GM10847 (cell line): ENCODE data around the gene DGKI.

Experiments used
- POLR2A ChIP-seq: IDR thresholded peaks from 2 replicates; pipeline ENCODE4 v1.6.1; 2011; ENCODE audit not compliant: insufficient read length; ENCODE audit errors: extremely low read depth

DGKI gene

GRCh38 chr7:137753067-137753466 is 93.7 kb downstream of the DGKI start:
- TF ChIP-seq POLR2A, result no peak

DNA sequence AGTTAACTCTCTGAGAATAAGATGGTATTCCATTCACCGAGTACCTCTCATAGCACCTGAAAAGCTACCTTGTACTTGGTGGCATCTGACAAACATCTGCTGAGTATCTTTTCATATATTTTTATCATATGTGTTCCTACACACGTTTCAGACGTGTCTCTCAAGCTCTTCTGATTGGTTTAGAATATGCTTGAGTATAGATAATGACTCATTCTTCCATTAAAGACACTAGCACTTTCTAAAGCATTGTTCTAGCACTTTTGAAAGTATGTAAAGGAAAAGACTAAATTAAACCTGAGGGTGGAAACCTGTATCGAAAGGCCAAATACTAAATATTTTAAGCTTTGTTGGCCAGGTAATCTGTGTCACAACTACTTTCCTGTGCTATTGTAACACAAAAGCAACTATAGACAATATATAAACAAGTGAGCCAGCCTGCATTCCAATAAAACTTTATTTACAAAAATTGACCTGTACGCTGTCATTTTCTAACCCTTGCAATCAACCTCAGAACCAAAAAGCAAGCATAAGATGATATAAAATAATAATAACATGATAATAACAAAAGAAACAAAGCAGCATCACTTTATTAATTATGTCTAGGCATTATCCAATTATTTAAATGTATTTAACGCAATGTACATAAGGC is 95.3 kb downstream of the DGKI start:
- no peak for TF ChIP-seq POLR2A

DNA sequence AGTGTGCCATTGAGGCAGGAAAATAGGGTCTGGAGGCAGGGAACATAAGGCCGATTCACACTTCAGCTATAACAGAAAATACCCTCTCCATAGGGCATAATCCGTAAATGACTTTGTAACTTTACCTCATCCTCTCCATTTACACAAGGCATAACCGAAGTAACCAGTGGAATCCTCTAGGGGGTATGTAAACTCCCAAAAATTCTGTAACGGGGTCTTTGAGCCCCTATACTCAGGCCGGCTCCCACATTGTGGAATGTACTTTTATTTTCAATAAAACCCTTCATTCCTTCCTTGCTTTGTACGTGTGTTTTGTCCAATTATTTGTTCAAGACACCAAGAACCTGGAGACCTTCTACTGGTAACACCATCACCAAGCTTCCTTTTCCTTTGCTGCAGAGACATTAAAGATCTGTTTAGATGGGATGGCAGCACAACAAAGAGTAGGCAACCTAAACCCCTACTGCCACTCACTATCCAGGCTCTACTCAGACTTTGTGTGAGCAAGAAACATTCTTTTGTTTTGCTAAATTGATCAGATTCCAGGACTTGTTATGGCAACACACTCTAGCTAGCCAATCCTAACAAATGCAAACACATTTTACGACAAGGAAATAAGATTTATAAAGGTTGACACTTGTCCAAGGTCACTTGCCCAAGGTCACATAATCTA is 99.3 kb downstream of the DGKI start:
- no peak for TF ChIP-seq POLR2A

DNA sequence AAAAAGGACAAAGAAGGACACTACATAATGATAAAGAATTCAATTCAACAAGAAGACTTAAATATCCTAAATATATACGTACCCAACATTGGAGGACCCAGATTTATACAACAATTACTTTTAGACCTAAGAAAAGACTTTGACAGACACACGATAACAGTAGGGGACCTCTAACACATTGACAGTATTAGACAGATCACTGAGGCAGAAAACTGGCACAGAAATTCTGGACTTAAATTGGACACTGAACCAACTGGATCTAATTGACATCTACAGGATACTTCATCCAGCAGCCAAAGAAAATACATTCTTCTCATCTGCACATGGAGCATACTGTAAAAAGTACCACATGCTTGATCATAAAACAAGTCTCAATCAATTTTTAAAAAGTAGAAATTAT is 103.8 kb downstream of the DGKI start:
- no peak for TF ChIP-seq POLR2A

- no peak for TF ChIP-seq POLR2A
These were observed 104.7 kb downstream of the DGKI start for GRCh38 chr7:137742051-137742450.

GRCh38 chr7:137741443-137741842 is 105.3 kb downstream of the DGKI start:
- no peak for TF ChIP-seq POLR2A

GRCh38 chr7:137734221-137734620 is 112.6 kb downstream of the DGKI start:
- TF ChIP-seq POLR2A, result no peak

DNA sequence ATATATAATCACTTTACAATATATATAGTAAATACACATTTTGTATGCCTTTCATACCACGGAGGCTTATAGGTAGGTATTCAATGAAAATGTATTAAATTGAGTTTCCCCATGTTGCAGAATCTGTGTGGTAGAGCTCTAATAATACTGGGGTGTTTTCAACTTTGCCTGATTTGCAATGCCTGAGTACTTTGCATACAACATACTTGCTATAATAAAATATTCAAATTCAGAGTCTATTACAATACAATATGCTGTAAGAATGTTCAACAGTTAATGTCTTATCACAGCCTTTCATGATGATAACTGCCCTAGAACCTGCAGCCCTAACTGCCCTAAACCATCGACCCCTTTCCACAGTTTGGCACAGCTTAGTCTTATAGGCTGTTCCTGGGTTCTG is 114.6 kb downstream of the DGKI start:
- TF ChIP-seq POLR2A, result no peak

DNA sequence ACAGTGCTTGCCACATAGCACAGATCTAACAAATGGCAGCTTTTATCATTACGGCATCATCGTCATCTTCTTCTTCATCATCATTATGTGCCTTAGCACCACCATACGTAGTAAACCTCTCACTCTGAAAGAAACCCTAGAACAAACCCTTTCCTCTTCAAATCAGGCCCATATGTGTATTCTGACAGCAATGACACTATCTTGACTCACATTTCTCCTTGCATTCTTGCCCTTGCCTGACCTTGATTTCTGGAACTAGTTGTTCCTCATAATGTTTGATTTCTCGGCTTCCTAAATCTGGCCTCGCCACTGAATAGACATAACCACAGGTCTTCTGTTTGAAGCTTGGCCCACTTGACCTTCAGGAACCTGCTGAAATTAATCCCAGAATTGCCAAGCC is 115.3 kb downstream of the DGKI start:
- TF ChIP-seq POLR2A, result no peak

DNA sequence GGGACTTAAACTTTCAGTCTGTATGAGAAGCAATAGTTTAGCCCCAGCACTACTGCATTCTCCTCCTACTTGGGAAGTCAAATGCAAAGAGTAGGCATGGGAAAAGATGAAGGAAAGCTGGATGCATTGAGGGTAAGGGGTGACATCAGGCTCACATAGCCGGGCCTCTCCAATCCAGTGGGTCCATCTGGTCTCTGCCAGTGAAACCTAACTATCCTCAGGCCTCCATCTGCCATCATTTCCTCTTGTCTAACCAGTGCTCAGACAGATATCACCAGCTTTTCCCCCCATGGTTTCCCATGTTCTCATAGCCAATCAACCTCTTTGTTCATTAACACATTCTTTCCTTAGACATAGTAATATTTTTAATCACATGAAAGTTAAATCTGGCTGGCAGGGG is 118.3 kb downstream of the DGKI start:
- no peak for TF ChIP-seq POLR2A

DNA sequence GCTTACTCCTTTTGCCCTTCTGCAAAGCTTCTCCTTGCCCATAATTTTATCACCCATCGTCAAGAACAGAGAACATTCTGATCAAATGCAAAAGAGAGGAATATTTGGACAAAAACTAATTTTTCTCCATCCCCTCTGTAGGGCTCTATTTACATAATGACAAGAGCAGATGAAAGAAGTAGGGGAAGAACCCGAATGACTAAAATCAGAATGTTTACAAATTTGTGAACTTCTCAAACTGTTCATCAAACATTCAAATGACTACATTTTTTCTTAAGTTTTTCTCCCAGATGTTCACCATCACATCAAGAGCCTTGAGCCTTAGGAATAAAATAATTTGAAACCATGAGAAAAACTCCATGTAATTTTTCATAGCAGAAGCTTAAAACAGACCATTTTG is 119.4 kb downstream of the DGKI start:
- TF ChIP-seq POLR2A, result no peak

DNA sequence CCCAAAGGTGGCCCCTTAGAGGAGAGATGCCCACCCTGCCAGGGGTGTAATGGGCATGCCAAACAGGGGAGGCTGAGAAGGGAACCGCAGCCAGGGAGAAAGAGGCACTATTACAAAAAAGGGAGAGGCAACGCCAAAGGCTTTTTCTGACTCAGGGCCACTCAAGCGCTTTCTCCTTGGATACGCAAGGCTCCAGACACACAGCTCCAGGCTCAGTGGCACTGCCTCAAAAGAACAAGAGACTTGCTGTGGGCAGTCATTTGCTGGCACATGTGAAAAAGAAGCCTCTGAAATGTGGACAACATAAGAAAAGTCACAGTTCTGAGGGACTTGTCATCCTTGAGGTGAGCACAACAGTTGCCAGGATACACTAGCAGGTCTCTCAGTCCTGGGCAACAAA is 128.4 kb downstream of the DGKI start:
- no peak for TF ChIP-seq POLR2A

DNA sequence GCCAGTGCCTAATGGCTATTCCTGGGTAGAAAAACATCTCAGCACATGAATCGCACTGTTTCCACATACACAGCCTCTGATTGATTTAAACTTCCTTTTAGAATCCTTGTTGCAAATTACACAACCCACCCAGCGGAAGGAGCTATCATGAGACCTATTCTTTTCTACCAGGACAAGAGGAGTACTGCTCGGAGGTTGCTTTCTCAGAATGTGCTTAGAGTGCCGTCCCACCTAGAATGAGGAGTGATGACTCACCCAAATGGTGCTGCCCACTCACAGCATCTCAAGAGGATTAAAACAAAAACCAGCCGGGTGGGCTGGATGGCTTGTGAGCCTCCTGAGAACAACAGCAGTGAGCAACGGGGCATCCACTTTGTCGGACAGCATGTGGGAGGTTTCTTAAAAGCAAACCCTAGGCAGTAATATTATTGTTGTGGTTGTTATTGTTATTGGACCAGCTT is 128.9 kb downstream of the DGKI start:
- TF ChIP-seq POLR2A, result no peak

- TF ChIP-seq POLR2A, result no peak
These were observed 129.7 kb downstream of the DGKI start for GRCh38 chr7:137717045-137717444.

GRCh38 chr7:137716061-137716460 is 130.7 kb downstream of the DGKI start:
- no peak for TF ChIP-seq POLR2A

DNA sequence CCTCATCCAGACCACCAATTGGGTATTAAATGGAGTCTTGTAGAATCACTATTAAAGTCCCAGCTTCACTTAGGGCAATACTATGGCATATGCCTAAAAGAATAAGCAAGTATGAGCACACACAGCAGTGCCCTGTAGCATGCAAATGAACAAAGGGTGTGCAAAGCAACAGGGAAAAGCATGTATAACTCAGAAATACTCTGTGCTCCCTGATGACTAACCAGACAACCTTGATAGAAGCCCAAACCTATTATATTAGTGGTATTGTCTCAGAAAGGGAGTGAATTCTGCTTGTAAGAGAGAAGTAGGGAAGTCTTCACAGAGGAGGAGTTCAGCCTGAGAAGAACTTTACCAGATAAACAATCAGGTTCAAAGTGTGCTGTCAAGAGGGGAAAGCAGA is 131.2 kb downstream of the DGKI start:
- no peak for TF ChIP-seq POLR2A

- TF ChIP-seq POLR2A, result no peak
These were observed 131.7 kb downstream of the DGKI start for GRCh38 chr7:137715121-137715520.

- no peak for TF ChIP-seq POLR2A
These were observed 142.1 kb downstream of the DGKI start for GRCh38 chr7:137704723-137705122.
